HG02571 (cell line): Measurements from ENCODE around the gene RAD9A.

Experiments used
- ATAC-seq: cut with Tn5 transposase; IDR thresholded peaks from one replicate; pipeline ENCODE4 v1.9.1; 2021; ENCODE audit warnings: mild to moderate bottlenecking, moderate library complexity; ENCODE audit not compliant: unreplicated experiment

Gene RAD9A

DNA sequence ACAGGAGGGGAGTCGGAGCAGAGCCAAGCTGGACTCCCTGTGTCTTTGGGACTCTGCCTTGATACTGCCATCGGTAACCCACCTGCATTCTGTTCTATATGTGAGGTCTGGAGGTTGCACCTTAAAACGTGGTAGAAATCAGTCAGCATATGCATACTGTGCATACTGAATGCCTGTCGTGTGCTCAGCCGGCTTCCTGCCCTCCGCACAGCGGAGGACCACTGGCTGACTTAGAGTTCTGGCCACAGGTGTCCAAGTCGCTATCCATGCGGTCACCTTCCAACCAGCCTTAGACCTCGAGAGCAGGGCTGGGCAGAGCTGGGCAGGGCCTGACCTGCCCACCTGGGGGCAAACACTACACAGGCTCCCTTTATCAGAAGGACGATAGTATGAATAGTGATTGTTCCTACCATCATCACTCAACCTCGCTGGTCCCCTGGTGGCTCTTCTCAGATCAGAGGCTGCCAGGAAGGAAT is 15.9 kb downstream of the RAD9A start:
- no peak for ATAC-seq

DNA sequence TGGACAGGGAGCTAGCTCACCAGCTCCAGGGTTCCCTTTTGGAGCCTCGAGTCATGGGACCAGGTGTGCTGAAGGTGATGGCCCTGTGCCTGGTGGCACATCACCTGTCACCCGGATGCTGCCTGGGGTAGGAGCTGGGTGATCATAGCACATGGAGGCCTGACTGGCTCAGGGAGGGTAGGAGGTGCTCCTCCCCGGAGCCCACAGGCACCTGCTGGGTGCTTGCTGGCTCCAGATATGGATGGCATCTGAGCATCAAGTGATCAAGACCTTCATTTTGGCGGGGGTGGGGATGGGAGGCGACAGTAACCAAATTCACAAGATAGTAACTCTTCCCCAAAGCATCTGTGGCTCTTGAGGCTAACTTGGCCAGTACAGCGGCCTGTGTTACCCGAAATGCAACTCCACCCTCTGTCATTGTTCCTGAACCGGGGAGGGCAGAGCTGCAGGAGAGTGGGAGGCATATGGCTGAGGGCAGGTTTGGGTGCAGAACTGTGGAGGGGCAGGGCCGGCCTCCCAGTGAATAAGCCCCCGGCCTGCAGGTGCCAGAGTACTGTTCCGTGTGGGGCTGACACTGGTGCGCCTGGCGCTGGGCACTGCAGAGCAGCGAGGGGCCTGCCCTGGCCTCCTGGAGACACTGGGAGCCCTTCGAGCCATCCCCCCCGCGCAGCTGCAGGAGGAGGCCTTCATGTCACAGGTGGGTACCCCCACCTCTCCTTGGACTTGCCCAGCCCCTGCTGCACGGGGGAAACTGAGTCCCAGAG is 16.8 kb downstream of the RAD9A start:
- no peak for ATAC-seq

DNA sequence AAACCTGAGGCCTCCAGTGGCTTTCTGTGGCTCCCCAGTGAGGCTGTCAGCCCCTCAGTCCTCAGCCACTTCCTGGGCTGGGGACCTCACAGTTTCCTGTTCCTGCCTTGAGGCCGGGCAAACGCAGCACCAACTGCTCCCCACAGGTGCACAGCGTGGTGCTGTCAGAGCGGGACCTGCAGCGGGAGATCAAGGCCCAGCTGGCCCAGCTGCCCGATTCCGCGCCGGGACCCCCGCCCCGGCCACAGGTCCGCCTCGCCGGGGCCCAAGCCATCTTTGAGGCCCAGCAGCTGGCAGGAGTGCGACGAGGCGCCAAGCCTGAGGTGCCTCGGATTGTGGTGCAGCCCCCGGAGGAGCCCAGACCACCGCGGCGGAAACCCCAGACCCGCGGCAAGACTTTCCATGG is 17.5 kb downstream of the RAD9A start:
- no peak for ATAC-seq

DNA sequence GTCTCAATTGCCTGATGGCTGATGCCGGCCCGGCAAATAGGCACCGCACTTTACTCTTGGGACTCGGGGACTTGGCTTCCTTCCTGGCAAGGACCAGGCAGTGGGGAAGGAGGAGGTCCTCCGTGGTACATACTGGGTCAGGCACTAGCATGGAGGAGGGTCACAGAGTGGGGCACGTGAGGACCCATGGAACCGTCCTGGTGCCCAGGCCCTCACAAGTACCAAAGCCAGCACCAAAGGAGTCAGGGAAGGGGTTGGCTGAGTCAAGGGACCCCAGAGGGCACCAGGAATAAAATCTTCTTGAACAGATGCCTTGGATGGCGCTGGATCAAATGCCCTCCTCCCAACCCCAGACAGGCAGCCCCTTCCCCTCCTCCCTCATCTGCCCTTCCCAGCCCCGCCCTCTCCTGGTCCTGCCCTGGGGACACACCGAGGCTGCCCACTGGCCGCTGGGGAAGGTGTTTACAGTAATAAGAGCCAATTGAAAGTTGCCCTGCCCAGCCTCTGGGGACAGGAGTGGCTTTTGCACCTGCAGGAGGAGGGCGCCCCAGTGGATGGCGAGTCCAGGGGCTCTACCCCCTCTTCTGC is 18.1 kb downstream of the RAD9A start:
- no peak for ATAC-seq

DNA sequence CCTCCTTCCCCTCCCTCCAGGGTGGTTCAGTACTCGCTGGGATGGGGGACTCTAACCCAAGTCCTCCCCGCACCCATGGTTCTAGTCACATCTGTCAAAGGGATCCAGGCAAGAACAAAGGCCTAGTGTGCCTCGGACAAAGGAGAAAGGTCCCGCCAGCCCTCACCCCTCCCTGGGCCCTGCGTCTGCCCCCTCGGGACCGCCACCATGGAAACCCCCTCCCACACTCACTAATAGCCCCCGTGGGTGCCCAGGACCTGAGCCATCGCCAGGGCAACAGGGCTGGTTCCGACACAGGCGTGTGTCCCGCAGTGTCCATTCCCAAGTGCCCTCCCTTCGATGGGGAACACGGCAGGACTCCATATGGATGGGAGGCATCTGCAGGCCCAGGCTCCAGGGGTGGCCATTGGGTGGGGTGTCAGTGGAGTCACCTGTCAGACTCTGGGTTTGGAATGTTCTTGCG is 18.6 kb downstream of the RAD9A start:
- ATAC-seq = no peak

DNA sequence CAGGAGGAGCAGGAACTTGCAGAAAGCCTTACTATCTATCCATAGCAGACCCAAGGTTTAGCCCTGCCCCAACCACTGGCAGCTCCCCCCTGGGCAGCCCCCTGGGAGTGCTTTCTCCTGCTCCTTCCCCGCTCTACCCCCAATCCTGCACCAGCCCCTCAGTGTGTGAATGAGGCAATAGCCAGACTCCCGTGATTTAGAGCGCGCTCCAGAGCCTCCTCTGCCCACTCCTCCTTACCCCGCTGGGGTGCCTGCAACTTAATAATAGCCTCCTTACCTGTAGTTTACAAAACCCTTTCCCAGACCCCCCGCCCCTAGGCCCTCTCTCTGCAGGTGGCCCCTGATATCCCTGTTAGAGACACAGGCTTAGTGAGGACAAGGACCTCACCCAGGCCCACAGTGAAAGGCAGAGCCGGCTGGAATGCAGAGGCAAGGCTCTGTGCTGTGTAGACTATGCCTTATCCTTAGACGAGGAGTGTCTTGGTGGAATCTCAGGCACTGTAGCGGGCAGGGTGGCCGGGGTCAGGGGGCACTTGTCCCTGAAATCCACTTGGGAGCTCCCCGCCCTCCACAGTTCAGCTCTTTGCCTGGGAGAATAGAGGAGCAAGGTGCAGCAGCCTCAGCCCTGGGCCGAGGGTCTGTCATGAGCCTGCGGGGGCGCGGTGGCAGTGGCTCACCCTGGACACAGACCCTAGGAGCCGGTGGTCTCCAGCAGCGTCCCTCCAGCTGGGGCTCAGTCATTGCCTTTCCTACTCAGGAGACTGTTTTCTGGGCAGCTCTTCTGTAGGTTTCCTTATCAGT is 19.4 kb downstream of the RAD9A start:
- ATAC-seq = no peak

DNA sequence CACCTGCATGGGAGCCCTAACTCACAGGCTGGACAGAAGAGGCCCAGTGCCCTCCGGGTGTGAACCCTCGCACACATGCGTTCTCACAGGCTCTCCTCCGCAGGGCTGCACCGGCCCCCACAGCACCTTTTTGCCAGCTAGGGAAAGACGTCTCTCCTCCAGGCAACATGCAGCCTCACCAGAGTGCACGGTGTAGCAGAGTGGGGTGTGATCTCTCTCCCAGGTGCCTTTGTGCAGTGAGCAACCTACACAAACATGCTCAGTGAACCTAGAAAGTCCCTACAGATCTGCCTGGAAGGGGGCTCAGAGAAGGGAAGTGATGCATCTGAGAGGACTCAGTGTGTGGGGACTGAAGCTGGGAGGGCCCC is 20.0 kb downstream of the RAD9A start:
- ATAC-seq = no peak

DNA sequence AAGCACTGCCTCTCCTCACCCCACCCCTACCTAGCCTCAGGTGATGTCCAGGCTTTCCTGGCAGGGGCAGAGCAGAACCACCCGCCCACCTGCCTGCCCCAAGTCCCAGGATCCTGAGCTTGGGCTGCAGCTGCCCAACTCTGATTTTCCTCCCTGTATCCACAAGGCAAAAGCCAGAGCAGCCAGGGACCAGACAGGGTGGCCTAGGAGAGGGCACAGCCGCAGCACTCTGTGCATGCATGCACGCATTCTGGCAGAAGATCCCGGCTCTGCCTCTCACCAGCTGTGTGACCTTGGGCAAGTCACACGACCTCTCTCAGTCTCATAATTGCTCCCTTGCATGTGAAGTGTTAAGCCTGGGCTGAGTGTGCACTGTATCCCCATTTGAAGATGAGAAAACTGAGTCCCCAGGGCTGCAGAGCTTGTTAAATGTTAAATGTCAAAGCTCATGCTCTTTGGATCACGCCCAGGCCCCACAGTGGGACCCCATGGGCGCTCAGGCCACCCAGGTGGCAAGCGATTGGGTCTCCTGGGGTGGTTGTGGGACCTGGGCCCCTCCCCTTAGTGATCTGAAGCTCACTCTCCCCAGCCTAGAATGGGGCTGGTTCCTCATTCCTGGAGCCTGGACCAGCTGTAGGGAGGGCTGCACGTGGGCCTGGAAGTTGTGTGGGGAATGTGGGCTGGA is 20.9 kb downstream of the RAD9A start:
- no peak for ATAC-seq

DNA sequence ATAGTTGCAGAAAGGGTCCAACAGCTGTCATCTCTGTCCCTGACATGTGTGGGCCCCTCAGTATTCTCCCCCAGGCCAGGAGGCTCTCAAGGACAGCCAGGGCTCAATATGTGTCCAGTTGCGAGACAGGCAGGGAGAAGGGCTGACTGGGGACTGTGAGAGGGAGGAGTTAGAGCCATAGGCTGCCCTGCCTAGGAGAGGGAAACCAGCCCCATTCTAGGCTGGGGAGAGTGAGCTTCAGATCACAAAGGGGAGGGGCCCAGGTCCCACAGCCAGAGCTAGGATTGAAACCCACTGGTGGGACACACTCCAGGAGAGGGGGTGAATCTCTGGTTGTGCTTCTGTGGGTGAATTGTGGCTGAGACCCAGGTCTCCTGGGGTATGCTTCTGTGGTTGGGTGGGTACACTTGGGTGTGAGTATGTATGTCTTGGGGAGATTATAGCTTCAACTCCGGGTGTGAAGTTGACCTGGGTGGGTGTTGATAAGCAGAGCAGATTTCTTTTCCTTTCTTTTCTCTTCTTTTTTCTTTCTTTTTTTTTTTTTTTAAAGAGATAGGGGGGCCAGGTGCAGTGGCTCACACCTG is 21.6 kb downstream of the RAD9A start:
- ATAC-seq = no peak

DNA sequence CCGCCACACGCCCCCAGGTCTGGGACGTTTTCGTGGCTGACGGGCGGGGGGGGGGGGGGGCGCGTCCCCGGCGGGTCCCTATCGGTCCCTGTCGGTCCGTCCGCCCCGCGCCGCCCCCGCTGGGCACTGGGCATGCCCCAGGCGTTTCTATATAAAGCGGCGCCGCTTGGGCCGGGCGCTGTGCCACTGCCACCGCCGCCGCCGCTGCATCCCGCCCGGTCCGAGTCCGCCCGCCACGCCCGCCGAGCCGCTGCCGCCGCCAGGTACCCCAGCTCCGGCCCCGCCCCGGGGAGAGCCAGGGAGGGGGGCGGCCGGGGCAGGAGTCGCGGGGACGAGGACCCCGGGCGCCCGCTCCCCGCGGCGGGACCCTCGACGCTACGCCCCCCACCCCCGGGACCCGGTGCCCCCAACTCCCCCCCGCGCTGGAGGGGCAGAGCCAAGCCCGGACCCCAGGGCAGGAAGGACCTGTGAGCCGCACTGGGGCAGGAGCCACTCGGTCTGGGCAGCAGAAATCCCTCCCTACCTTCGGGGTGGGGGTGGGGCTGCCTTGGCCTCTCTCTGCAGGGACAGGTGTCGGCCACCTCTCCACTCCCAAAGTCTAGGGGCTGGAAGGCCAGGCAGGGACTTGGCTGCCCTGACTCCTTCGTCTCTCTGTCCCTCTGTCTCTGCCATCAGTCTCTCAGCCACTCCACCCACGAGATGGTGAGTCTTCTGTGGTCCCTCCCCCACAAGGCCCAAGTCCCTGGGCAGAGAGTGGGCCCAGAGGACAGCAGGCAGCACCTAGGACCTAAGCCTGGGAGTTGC is 23.9 kb downstream of the RAD9A start, which contains the start of gene CARNS1:
Gene CARNS1 (plus strand): TSS at position 178 of the 804 bp plus-strand sequence. CDS start 522 bp downstream, at position 700.
- ATAC-seq = no peak

DNA sequence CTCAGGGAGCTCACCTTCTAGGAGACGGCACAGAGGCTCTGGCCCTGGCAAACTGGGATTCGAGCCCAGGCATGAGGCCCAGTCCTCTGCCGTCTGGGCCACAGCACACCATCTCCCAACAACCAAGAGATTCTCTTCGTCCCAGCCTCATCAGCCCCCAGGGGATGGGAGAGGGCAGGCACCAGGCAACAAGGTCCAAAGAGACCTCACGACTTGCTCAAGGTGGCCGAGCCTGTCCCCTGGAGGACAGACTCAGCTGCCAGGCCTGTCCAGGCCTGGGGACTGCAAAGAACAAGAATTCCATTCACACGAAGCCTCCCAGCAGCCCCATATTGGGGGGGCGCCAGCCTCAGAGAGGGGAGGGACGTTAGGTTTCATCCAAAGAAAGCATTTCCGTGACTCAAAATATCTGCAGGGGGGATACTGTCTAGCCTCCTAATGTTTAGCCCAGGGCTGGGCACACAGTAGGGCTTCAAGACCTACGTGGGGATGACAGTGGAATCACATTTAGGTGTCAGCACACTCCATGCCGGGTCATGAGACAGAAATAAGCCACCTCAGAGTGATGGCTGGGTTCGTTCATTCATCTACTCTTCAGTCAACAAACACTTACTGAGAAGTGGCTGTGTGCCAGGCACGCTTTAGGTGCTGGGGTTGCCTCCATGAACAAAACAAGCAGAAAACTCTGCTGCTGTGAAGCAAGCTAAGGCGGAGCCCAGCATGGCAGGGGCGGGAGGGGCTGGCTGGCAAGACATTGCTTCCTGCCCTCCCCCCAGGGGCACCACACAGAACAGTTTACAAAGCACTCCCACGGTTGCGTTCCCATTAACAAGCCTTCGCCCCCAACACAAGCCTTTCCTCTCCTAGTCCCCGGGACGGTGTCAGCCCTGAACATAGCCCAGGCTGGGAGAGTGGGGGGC is 24.9 kb downstream of the RAD9A start:
- ATAC-seq = no peak

DNA sequence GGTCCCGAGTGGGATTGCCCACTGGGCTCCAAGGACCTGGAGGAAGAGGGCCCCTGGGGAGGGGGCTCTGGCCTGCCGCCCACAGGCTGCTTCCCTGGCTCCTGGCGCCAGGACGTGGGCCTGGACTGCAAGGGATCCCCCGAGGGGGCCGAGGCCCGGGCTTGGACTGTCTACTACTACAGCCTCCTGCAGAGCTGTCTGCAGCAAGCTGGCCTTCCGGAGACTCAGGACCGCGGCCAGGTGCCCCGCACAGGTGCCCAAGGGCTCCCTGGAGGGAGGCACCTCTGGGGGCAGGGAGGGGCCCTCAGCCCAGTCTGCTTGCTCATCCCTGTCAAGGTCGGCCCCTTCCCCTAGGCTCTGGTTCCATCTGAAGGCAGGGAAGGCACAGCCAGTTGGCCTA is 25.6 kb downstream of the RAD9A start:
- no peak for ATAC-seq

DNA sequence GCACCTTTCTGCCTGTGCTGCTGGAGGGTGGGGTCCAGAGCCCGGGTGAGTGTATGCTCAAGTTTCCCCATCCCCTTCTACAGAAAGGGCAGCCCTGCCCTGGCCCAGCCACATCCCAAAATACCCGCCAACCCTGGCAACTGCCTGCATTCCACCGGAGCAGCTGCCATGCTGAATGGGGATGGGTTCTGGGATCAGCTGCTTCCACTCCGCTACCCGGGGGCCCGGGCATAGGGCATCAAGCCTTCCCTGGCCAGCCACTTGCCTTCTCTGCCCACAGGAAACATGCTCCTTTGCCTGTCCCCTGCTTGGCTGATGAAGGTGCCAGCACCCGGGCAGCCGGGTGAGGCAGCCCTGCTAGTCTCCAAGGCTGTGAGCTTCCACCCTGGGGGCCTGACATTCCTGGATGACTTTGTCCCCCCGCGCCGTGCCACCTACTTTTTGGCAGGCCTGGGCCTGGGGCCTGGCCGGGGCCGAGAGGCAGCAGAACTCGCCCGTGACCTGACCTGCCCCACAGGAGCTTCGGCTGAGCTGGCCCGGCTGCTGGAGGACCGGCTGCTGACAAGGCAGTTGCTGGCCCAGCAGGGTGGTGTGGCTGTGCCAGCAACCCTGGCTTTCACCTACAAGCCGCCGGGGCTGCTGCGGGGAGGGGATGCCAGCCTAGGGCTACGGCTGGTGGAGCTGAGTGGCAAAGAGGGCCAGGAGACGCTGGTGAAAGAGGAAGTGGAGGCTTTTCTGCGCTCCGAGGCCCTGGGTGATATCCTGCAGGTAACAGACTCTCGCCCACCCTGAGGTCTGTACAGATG is 26.9 kb downstream of the RAD9A start:
- no peak for ATAC-seq

DNA sequence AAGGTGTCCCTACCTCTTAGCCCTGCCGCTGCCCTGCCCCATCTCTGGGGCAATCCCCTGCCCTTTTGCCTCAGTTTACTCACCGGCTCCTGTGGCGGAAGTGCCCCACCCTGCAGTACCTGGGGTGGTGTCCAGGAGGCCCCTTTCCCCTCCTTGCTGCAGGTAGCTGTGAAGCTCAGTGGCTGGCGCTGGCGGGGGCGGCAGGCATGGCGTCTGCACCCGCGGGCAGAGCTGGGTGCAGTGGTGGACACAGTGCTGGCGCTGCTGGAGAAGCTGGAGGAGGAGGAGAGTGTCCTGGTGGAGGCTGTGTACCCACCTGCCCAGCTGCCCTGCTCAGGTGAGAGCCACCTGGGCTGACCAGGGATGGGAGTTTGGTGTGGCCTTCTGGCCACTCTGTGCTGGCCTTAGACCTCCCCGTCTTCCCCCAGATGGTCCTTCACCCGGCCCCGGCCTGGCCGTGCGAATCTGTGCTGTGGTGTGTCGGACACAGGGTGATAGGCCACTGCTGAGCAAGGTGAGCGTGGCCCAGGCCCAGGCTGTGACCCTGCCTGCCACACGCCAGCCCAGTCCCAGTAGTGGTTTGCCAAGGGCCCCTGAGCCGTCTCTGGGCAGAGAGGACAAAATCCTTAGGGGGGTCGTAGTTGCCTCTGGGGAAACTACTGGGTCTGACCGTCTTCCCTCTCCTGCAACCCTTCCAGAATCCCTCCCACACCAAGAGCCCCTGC is 27.7 kb downstream of the RAD9A start:
- ATAC-seq = no peak

DNA sequence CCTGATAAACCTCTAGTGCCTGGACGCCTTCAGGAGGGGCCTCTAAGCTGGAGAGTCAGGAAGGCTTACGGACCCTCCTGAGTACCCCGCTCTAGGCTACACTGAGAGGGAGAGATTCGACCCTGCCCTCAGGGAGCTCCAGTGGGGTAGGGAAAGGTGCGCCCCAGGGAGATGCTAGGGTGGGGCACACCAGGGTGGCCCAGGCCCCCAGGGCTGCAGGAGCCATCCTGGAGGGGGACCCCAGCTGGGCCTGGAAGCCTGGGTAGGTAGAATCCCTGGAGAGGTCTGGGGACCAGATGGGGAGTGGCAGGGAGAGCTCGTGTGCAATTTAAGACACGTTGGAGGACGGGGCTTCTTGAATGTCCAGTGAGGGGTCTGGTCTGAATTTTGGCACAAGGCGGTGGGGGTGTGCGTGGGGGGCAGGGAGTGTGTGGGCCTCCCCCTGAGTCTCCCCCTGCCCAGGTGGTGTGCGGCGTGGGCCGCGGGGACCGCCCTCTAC is 28.4 kb downstream of the RAD9A start:
- ATAC-seq = no peak

DNA sequence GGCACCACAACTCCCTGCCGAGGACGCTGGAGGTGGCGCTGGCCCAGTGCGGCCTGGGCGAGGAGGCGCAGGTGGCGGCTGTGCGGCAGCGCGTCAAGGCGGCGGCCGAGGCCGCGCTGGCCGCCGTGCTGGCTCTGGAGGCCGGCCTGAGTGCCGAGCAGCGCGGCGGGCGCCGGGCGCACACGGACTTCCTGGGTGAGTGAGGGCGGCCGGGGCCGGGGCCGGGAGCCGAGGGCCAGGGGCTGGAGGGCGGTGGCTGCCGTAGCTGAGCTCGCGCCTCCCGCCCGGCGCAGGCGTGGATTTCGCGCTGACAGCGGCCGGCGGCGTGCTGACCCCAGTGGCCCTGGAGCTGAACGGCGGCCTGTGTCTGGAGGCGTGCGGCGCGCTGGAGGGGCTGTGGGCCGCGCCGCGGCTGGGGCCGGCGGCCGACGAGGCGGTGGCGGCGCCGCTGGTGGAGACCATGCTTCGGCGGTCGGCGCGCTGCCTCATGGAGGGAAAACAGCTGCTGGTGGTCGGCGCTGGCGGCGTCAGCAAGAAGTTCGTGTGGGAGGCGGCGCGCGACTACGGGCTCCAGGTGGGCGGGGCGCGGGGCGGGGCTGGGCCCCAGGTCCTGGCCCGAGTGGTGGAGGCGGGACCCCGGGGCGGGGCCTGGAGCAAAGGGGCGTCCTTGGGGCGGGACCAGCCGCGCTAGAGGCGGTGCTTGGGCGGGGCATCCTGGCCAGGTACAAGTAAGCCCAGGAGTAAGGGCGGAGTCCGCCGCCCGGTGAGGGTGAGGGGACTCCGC is 29.1 kb downstream of the RAD9A start:
- peak; percentile 71 for ATAC-seq
